Central memory CD4-positive, alpha-beta T cell (primary cell): ENCODE results near the gene FIBCD1.

Source experiments
- DNase-seq: peaks from one replicate; pipeline ENCODE4 v3.0.0; 2022

Gene FIBCD1

DNA sequence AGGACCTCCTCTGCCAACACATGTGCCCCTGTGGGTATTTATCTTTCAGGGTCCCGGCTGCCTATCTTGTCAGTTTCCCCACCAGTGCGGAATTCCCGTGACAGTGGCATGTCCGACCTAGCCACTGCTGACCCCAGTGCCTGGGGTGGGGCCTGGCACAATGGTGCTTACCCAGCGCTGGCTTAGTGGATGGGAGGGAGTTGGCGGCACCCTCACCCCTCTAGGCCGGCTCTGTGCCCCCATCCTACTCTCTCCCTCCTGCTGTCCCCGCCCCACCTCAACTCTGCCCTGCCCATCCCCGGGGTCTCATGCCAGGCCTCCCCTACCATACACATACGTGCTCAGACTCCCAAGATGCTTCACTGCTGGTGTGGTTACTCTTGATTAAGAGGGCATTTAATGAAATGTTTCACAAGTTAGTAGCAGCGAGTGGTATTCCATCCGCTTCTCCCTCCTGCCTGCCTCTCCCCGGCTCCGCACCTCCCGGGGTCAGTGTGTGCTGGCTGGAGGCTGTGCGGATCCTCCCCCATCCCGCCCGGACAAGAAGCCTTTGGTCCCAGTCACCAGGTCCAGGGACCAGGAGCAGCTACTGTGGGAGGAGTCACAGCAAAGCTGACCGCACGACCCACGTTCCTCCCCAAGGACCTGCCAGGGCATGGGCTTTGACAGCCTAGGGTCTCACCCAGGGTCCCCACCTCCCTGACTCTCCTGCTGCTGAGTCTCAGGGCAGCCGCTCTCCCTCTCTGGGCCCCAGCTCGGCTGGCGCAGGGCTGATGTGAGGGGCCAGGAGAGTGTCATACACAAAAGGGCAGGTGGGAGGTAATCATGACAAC, 32.9 kb downstream of the FIBCD1 start:
- DNase-seq: no peak

DNA sequence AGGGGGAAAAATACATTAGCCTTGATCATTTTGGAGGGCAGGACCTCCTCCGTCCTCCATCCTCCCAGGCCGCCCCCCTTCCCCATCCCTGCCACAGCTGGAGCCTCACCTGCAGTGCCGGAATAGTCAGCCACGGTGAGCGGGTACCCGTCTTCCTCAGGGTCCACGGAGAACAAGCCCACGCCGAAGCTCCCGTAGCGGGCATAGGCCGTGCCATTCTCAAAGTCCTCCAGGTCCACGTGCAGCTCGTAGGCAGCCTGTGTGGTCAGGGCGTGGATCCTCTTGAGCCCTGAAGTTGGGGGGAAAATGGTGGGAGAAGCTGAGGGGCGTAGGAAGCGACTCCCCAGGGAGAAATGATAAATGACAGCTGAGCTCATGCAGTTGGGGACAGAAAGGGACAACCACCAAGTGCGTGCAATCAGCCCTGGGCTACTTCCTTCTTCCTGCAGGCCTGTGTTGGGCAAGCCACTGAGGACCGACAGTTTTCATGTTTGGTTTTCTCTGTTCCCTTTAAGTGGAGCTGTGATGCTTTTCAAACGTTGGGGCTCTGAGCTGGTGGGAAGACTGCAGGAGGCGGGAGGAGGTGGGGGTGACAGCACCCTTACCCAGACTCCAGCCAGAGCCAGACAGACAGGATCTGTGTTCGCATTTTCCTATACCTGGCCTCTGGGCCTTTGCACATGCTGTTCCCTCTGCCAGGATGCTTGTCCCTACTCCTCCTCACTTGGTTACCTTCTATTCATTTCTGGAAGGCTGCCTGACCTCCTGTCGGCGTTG, 33.7 kb downstream of the FIBCD1 start:
- no peak for DNase-seq

DNA sequence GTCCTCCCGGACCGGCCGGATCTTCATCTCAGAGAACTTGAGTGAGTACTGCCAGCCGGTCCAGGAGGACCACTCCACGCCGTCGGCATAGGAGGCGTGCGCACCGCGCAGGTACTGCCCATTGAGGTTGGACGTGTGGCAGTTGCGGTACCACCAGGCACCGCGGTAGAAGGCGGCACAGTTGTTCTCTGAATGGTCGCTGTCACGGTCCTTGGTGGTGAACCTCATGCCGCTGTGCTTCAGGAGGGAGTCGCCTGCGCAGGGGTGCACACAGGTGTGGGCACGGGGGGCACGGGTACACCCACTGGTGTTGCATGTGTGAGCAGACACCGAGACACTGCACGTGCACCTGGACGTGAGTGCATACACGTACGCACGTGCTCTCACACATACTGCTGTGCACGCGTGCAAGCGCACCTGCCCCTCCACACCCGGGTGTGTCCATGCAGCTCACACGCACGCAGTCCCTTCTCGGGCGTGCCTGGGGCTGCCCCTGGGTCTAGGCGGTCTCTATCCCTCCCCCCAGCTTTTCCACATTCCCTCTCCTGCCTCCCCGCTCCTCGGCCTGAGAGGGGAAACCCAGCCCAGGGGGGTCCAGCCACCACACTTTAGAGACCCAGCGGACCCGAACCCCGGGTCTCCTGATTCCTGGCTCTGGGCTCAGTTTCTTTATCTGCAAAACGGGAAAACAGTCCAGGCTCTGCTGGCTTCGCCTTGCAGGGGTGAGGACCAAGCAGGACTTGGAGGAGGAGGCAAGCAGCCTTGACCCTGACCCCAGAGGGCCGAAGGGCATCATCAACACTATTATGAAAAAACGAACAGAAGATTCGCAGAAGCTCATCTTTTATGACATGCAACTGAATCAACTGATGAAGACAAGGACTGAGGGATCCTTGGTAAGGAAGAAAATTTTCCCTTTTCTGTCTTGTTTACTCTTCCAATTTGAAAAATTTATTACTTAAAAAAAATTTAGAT, 34.7 kb downstream of the FIBCD1 start:
- no peak for DNase-seq

DNA sequence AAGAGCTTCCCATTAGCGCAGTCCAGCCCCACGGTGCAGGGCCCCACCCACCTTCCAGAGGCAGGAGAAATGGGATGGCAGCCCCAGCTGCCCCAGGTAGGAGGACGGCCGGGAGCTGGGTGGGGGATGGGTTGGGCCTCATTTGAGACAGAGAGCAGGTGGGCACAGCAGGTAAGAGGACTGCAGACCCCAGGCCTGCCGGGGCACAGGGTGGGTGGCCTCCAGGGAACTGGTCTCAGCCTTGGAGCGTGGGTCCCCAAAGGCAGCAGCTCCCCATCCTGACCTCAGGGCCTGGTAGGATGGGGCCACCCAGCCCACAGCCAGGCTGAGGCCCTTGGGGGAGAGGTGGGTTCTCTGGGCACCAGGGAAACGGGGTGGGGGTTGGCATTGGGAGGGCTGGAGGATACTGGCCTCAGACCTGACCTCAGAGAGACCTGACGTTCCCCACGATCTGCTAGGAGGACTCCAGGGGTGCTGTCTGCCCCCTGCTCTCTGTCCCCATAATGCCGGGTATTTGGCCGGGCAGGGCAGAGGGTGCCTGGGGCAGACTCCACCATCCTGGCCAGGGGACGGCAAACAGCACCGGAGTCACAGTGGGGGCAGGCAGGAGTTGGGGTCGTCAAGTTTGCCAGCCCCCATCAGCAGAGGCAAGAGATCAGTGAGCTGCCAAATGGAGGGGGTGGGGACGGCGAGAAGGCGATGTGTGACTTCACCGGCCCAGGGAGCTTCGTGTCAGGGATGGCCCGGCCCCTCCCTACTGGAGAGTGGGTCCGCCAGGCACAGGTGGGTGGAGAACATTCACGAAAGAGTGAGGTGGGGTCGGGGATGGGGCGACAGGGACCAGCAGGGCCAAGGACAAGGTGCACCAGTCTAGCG, 35.6 kb downstream of the FIBCD1 start:
- no peak for DNase-seq

DNA sequence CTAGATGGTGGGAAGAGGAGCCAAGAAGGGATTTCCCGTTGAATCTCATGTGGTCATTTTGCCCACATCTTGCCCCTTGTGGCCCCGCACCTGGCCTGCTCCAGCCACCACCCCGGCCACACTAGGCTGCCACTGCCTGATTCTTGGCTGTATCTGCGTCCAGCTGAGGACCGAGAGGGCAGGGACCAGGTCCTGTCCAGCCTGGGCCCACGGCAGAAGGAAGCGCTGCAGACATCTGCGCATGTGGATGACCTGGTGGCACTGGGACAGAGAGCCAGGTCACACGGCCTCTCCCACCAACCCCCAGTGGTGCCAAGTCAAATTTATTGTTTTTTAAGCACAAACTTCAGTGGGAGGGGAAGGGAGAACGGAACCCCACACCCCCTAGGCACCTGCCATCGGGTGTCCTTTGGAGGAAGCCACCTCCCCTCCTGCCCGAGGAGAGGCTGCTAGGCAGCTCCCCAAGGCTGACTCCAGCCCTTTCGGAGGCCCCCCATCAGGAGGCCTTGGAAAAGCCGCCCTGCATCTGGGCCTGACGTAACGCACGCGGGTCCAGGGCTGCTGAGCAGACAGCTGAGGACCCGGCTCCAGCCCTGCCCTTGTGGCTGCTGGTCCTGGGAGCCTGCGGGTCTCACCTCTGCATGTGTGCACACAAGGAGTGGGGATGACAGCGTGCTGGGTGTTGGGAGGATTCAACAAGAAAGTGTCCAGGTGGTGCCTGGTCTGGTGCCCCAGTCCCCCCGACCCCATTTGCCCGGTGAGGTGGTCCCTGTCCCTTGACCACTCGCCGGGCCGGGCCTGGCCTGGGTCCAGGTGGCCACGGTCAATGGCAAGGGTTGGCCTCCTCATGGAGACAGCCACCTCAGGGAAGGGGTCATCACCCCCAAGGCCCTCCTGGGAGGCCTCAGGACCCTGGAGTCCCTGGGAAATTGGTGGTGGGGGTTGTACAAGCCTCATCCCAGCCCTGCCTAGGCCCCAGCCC, 36.6 kb downstream of the FIBCD1 start:
- DNase-seq: no peak

DNA sequence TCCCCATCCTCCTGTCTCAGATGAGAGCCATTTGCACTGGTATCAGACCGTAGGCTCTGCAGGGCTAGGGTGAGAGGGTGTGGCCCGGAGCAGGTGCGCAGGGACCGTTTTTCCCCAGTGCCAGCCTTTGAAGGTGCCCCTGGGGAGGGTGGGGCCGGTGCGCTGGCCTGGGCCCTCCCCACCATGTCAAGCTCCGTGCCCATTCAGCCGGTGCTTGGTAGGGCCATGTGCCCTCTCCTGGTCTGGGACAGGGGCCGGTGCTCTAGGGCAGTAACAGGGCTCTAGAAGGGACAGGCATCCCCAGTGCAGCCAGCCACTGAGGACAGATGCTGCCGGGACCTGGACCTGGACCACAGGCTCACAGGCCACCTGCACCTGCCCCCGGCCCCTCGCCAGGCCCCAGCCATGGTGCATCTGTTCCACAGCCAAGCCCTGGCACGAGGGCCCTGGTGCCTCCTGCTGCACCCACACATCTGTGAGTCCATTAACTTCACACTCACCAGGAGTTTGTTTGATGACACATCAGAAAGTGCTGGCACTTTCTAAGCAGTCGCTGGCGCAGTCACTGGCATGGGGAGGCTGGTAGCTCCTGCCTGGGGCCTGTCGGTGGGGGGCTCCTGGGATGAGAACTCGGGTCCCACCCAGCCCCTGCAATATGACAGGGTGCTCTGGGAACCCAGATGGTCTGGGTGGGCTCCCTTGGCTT, 37.4 kb downstream of the FIBCD1 start:
- no peak for DNase-seq

DNA sequence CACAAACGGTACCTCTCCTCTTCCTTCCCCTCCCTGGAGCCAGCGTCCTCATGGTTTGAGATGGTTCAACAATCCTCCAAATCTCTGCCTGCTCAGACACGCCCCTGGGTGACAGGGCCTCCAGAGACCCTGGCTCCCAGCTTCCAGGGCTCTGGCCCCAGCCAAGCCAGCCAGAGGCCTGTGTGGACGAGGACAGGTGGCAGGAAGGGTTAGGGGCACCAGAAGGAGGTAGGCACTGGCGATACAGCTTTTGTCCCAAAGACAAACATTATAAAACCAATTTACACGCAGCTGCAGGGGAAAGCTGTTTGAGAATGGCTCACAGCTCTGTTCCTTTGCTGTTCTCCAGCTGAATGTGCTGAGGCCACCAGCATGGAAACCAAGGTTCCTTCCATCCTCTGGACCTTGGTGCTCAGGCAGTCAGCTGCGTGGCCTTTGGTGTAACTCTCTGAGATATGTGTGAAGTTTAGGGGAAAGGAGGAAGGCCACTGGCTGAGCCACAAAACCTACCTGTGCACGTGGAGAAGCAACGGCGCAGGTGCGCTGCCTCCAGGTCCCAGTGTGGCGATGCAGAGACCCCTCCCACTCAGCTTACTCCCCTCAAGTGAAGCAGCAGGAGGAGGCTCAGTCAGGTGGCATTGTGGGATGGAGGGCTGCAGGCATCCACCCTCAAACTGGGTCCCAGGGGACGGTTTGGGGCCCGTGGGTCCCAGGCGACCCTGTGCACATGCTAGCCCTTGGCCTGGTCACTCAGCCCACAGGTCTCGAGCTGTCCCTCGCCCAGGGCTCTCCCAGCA, 38.1 kb downstream of the FIBCD1 start:
- DNase-seq: no peak

DNA sequence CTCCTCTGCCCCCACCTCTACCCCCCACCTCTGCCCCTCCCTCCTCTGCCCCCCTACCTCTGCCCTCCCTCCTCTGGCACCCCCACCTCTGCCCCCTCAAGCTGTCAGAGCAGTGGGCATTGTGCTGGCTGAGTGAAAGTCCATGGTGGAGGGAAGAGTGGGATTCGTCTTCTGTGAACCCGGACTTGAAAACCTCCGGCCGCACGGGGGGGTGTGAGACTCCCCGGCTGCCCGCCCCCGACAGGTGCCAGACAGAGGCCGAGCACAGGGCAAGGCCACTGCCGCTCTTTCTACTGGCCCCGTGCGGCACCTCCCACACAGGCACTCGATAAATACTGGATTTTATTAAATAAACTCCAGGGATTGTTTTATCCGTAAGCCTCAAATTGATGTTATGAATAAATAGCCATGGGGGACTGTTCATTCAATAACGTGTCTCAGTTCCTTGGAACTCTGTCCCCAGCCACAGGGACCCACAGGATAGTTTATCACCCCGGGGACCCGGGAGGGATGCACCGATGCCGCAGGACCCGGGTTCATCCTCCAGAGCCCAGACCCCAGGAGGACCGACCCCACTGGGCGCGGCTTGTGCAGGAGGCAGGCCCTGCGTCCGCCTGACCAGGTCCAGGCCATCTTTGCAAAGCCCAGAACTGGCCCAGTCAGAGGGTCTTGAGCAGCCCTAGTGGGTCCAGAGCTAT, 39.8 kb downstream of the FIBCD1 start:
- no peak for DNase-seq

DNA sequence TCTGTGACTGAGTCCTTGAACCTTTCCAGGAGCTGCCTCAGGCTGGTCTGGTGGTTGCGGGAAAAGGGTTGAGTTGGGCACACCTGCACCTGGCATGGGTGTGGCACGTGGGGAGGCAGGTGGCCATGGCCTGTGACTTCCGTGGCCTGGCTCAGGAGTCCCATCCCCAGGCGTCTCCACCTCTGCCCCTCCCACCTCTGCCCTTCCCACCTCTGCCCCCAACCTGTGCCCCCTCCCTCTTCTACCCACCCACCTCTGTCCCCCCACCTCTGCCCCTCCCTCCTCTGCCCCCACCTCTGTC, 40.5 kb downstream of the FIBCD1 start:
- DNase-seq: no peak

DNA sequence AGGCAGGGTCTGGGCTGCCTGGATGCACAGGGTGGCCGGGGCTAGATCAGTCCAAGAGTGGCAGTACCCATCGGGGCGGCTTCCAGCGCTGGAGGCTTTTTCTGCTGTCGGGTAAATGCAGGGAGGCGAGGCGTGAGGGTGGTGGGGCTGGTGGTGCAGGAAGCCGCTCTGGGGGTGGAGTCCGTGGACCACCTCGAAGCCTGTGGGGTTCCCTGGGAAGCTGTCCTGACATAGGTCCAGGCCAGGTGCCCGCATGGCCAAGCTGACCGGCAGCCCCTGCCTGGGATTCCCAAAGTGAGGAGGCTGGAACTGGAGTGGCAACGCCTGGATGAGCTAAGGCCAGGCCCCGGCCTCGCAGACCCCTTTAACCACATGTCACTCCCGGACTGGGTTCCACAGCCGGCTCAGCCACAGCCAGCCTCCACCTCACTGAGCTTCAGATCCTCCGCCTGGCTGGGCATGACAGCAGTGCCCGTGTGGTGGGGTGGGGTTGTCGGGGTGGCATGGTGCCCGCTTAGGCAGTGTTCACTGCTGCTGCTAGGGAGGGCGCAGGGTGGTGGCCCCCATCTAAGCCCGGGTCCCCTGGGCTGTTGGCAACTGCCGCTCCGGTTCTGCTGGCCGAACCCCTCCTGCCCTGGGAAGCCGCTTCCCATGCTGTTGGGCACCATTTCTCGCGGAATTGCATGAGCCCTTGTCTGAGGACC, 41.0 kb downstream of the FIBCD1 start:
- no peak for DNase-seq

DNA sequence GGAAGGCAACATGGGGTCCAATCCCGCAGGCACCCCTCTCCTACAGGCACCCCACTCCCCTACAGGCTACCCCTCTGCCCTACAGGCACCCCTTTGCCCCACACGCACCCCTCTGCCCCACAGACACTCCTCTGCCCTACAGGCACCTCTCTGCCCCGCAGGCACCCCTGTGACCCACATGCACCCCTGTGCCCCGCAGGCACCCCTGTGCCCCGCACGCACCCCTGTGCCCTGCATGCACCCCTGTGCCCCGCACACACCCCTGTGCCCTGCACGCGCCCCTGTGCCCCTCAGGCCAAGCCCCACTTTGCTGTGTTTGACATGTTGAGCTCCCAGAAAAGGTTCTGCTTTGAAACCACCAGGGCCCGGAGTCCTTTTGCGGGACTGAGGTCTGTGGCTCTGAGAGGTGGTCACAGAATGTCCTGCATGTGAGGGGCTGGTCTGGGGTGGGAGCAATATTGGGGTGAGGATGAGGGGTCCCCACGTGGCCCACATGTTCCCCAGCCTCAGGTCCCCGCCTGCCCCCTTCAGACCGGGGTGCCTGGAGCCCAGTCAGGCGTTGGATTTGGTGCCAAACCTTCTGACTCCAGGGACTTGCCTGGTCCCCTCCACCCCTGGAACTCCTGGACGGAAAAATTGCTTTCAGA, 41.8 kb downstream of the FIBCD1 start:
- DNase-seq: no peak

DNA sequence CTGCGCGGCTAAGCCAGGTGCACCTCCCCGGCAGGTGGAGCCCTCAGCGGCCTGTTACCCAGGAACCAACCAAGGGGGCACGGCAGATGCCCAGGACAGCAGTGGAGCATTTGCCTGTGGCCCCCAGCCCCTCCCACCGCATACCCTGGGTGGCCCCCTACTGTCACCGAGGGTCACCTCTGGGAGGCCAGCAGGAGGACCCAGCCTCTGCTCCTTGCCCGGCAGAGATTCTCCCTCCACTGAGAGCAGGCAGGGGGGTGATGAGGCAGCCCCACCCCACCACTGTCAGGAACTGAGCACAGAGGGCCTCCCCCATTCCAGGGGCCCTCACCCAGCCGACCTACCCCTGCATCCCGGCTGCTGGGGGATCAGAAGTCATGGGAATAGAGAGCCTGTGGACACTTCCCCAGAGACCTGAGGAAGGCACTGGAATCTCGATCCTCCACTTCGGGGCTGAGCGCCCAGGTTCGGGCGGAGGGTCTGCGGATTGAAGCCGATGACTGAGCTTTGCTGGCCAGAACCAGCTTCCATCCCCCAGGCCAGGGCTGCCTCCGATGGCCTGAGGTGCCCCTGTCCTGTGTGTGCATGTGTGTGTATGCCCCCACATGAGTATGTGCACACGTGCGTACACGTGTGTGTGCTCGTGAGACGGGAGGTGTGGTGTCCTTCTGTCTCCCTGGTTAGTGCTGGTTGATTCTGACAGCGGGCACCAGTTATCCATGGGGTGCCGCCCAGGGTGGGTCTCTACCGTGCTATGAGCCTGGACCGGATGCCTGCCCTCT, 42.6 kb downstream of the FIBCD1 start, which contains the start of gene QRFP:
Gene QRFP (minus strand): TSS at position 580 of the 782 bp plus-strand sequence. CDS start 2,974 bp downstream, outside the sequence.
- no peak for DNase-seq

DNA sequence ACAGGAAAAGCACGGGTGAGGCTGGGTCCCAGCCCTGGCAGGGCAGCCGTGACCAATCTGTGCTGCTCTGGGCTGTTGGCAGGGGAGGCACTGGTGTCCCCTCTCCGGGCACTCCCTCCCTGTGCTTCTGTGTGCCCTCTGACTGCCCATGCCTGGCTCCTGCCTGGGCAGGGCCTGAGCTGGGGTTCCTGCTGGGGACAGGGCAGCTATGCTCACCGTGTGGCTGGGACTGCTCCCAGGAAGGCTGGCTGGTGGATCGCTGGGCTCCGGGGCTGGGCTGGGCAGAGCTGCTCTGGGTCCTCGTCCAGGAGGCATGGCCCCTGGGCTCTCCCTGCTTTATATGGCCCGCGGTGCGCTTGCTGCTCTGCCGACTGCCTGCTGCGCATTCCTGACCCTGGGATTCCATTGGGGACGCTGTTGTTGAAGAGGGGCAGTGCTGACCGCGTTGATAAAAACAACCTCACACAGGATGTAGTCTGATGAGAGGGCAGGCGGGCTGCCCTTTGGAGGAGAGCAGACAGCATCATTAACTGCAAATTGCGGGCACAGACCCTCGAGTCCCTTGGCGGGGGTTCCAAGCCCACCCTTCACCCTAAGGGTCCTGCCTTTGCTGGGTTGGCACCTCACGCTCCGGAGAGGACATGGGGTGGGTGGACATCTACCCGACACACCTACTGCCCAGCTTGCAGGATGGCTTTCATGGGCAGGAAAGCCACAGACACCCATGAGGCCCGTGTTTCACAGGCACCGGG, 43.4 kb downstream of the FIBCD1 start:
- no peak for DNase-seq

DNA sequence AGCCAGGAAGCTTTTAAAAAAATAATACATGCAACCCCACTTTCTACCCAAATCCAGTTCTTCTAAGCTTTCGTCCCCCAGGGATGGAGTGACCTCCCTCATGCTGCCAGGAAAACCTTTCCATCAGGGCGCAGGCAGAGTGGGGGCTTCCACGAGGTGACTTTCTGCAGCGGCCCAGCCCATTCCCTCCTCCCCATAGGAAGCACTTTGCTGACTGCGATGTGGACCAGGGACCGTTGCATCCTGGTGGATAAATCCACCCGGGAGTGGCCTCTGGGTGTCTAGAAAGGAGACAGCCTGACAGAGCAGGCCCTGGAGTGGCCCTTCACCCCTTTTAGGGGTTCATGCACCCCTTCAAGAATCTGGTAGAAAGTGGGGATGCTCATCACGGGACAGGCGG, 44.0 kb downstream of the FIBCD1 start:
- DNase-seq: no peak

DNA sequence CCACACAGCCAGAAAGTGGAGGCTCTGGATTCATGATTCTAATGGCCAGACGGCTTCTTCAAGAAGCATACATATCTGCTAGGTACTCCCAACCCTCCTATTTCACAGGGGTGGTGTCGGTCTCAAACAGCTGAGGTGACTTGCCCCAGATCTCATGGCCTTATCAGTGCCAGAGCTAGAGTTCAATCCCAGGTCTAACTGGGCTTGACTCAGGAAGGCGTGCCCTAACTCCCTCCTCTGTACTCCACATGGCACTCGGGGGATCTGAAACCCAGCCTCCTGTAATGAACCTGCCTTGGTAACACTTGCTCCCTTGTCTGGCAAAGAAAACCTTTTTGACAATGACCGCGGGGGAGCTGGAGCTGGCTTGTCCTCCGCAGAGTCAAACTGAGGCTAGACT, 44.5 kb downstream of the FIBCD1 start:
- no peak for DNase-seq
